ENCODE results near the gene ZNF354C. TPM values are rescaled to one million over a fixed set of nuclear protein-coding genes. Genes with fewer than 3 reads are reported as not detected.

ZNF354C gene
- total RNA-seq, 1 donor from 2014 or later, result 6.0 TPM

- peaks cover 48% of the 10 kb centered on the region for H3K9me3 Mint-ChIP-seq (ENCODE audit: unreplicated experiment)
- H3K27me3 Mint-ChIP-seq (ENCODE audit: unreplicated experiment), result peaks cover 2% of the 10 kb centered on the region
- H3K36me3 Mint-ChIP-seq (ENCODE audit: low read depth, unreplicated experiment), result peaks cover 8% of the 10 kb centered on the region
- no peak for TF ChIP-seq CTCF (IDR thresholded peaks at IDR 0.05; ENCODE audit: unreplicated experiment)
- H3K27ac Mint-ChIP-seq (ENCODE audit: unreplicated experiment), result no peak overlapping the region
- no peak overlapping the region for H3K4me3 Mint-ChIP-seq (ENCODE audit: unreplicated experiment)
- no peaks in the 10 kb centered on the region for H3K4me1 Mint-ChIP-seq (ENCODE audit: unreplicated experiment)
- no peak for DNase-seq (ENCODE audit: low spot score)
These were observed 53.9 kb downstream of the ZNF354C start for GRCh38 chr5:179113945-179114641.

GRCh38 chr5:179114756-179115155, 54.6 kb downstream of the ZNF354C start:
- peaks cover 8% of the 10 kb centered on the region for H3K36me3 Mint-ChIP-seq (ENCODE audit: low read depth, unreplicated experiment)
- peaks cover 2% of the 10 kb centered on the region for H3K27me3 Mint-ChIP-seq (ENCODE audit: unreplicated experiment)
- H3K4me3 Mint-ChIP-seq (ENCODE audit: unreplicated experiment), result no peak overlapping the region
- peaks cover 43% of the 10 kb centered on the region for H3K9me3 Mint-ChIP-seq (ENCODE audit: unreplicated experiment)
- no peak for DNase-seq (ENCODE audit: low spot score)
- no peak for TF ChIP-seq CTCF (IDR thresholded peaks at IDR 0.05; ENCODE audit: unreplicated experiment)
- no peaks in the 10 kb centered on the region for H3K4me1 Mint-ChIP-seq (ENCODE audit: unreplicated experiment)
- no peak overlapping the region for H3K27ac Mint-ChIP-seq (ENCODE audit: unreplicated experiment)

GRCh38 chr5:179115307-179115706, 55.1 kb downstream of the ZNF354C start:
- no peaks in the 10 kb centered on the region for H3K4me1 Mint-ChIP-seq (ENCODE audit: unreplicated experiment)
- H3K9me3 Mint-ChIP-seq (ENCODE audit: unreplicated experiment), result peaks cover 47% of the 10 kb centered on the region
- no peak overlapping the region for H3K27ac Mint-ChIP-seq (ENCODE audit: unreplicated experiment)
- DNase-seq (ENCODE audit: low spot score), result no peak
- peaks cover 13% of the 10 kb centered on the region for H3K36me3 Mint-ChIP-seq (ENCODE audit: low read depth, unreplicated experiment)
- peaks cover 7% of the 10 kb centered on the region for H3K27me3 Mint-ChIP-seq (ENCODE audit: unreplicated experiment)
- TF ChIP-seq CTCF (IDR thresholded peaks at IDR 0.05; ENCODE audit: unreplicated experiment), result no peak
- no peak overlapping the region for H3K4me3 Mint-ChIP-seq (ENCODE audit: unreplicated experiment)

- DNase-seq (ENCODE audit: low spot score), result no peak
- no peak for TF ChIP-seq CTCF (IDR thresholded peaks at IDR 0.05; ENCODE audit: unreplicated experiment)
- Mint-ChIP-seq H3K27me3 (ENCODE audit: unreplicated experiment) (peaks cover 7% of the 10 kb centered on the region), H3K9me3 (ENCODE audit: unreplicated experiment) (peaks cover 42% of the 10 kb centered on the region), H3K27ac (ENCODE audit: unreplicated experiment) (no peak overlapping the region), H3K4me3 (ENCODE audit: unreplicated experiment) (no peak overlapping the region), H3K4me1 (ENCODE audit: unreplicated experiment) (no peaks in the 10 kb centered on the region), H3K36me3 (ENCODE audit: low read depth, unreplicated experiment) (peaks cover 13% of the 10 kb centered on the region)
These were observed 55.8 kb downstream of the ZNF354C start for GRCh38 chr5:179115845-179116524.

GRCh38 chr5:179118338-179118737, 58.2 kb downstream of the ZNF354C start:
- TF ChIP-seq CTCF (IDR thresholded peaks at IDR 0.05; ENCODE audit: unreplicated experiment), result no peak
- H3K27me3 Mint-ChIP-seq (ENCODE audit: unreplicated experiment), result peaks cover 7% of the 10 kb centered on the region
- peaks cover 31% of the 10 kb centered on the region for H3K9me3 Mint-ChIP-seq (ENCODE audit: unreplicated experiment)
- H3K36me3 Mint-ChIP-seq (ENCODE audit: low read depth, unreplicated experiment), result peaks cover 7% of the 10 kb centered on the region
- no peak for DNase-seq (ENCODE audit: low spot score)
- H3K27ac Mint-ChIP-seq (ENCODE audit: unreplicated experiment), result no peak overlapping the region
- H3K4me3 Mint-ChIP-seq (ENCODE audit: unreplicated experiment), result no peak overlapping the region
- no peaks in the 10 kb centered on the region for H3K4me1 Mint-ChIP-seq (ENCODE audit: unreplicated experiment)

Data from endothelial cell (in vitro differentiated cells).